ENCODE measurements around the gene MYORG.

DNA sequence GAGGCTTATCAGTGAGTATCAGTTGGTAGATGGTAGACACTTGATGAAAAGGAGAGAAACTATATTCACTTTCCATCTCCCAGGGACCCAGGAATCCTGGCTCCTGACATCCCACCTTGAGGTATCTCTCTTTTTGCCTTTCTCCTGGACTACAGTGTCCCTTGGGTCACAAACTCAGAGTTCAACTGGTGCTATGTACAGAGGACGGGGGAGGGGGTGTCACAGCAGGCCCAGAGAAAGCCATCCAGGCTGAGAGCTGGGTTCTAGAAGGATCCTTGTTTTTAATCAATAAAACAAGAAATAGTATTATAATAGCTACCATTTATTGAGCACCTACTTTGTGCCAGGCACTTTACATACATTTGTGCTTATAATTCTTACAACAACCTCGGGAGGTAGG lies 10.3 kb downstream of the MYORG start:
- no peak for TF ChIP-seq CTCF (IDR thresholded peaks at IDR 0.05; ENCODE audit: low read length)
- no peak for TF ChIP-seq EZH2 (optimal IDR thresholded peaks at IDR 0.05; ENCODE audit: low read depth, low read length)

All from MM.1S (cell line).